ENCODE data around the gene PTH1R. TPM values are rescaled to one million over a fixed set of nuclear protein-coding genes. Genes with fewer than 3 reads are reported as not detected.

The PTH1R gene
- total RNA-seq, 1 donor from 2014 or later = not detected

DNA sequence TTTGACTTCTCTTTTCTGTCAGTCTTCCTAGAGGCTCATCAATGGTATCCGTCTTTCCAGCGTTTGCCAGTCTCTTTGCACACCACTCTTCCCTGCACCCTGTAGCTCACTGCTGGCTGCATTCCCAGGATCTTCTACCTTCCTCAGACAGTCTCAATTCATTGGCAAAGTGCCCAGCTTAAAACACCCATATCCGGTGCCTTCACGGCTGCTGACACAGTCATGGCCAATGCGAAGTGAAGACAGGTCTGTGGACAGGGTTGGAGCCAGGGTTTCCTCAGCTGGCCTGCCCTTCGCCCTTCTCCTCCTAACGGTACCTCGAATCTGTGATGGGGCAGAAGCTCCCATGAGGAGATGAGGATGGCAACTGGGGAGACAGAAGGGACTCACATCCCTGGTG lies 36.1 kb downstream of the PTH1R start:
- peaks cover 5% of the 10 kb centered on the region for H3K9me3 Mint-ChIP-seq
- intact Hi-C loops (cut with micrococcal nuclease) = loop anchor here (1.0 to 2.0 kb wide), 4 partner anchors 15 to 367 kb away; no protein-coding TSS in a partner anchor
- H3K4me1 Mint-ChIP-seq (ENCODE audit: low read depth) = peaks cover 41% of the 10 kb centered on the region
- no peak for DNase-seq (ENCODE audit: low spot score)
- H3K36me3 Mint-ChIP-seq (ENCODE audit: low read depth) = peaks cover 31% of the 10 kb centered on the region
- H3K27me3 Mint-ChIP-seq (ENCODE audit: insufficient read depth) = no peaks in the 10 kb centered on the region
- H3K27ac Mint-ChIP-seq = no peak overlapping the region
- H3K4me3 Mint-ChIP-seq = no peak overlapping the region

DNA sequence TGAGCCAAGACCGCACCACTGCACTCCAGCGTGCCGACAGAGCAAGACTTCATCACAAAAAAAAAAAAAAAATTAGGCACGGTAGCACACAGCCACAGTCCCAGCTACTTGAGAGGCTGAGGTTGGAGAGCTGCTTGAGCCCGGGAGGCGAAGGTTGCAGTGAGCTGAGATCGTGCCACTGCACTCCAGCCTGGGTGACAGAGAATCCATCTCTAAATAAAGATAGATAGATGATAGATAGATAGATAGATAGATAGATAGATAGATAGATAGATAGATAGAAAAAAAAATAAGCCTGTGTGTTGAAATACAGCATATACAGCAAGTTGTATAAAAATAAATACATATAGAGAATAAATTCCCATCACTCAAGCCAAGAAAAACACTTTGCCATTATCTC lies 37.3 kb downstream of the PTH1R start:
- Mint-ChIP-seq H3K9me3 (peaks cover 5% of the 10 kb centered on the region), H3K4me3 (no peak overlapping the region), H3K27me3 (ENCODE audit: insufficient read depth) (no peaks in the 10 kb centered on the region), H3K36me3 (ENCODE audit: low read depth) (peaks cover 39% of the 10 kb centered on the region), H3K27ac (peak overlapping the region; percentile 18), H3K4me1 (ENCODE audit: low read depth) (peaks cover 42% of the 10 kb centered on the region)
- intact Hi-C loops (cut with micrococcal nuclease) = loop anchor here (2.0 kb wide), 2 partner anchors 14 to 34 kb away; no protein-coding TSS in a partner anchor
- no peak for DNase-seq (ENCODE audit: low spot score)

DNA sequence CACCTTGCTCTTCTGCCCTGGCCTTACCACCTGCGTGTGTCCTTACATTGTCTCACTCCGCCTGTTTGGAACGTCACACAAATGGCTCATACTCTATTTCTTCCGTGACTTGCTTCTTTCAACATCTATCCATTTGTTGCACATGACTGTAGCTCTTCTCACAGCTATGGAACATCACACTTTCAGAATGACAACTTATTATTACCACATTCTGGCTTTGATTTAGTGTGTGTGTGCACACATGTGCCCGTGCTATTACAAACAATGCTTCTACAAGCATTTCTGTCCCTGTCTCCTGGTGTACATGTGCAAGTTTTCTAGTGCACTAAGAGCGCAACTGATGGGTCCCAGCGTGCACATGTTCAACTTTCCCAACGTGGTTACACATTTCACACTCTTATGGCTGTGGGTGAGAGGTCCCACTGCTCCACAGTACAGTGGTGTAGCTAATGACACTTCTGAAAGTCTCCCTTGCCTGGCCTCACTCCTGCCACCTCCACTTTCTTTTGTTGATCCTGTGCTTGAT lies 37.8 kb downstream of the PTH1R start:
- Mint-ChIP-seq H3K27me3 (ENCODE audit: insufficient read depth) (no peaks in the 10 kb centered on the region), H3K4me1 (ENCODE audit: low read depth) (peaks cover 42% of the 10 kb centered on the region), H3K27ac (peak overlapping the region; percentile 18), H3K4me3 (no peak overlapping the region), H3K36me3 (ENCODE audit: low read depth) (peaks cover 44% of the 10 kb centered on the region), H3K9me3 (peaks cover 5% of the 10 kb centered on the region)
- intact Hi-C loops (cut with micrococcal nuclease) = loop anchor here (2.0 kb wide), 2 partner anchors 13 to 33 kb away; no protein-coding TSS in a partner anchor
- DNase-seq (ENCODE audit: low spot score) = no peak

DNA sequence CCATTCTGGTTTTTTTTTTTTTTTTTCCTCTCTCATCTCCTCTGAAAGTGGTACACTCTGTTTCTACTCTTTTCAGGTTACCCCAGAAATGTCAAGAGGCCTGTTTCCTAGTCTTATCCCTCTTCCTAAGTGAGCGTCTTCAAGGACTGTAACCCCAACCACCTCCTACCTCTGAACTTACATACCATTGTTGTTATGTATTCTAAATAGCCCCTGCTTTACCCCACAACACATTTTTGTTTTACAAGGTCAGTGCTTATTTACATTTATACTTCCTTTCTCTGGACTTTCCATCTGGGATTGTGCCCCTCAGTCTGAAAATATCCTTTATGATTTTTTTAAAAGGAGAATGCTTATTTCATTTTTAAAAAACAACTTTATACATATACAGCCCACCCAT lies 38.8 kb downstream of the PTH1R start:
- H3K4me3 Mint-ChIP-seq = no peak overlapping the region
- DNase-seq (ENCODE audit: low spot score) = no peak
- peaks cover 42% of the 10 kb centered on the region for H3K4me1 Mint-ChIP-seq (ENCODE audit: low read depth)
- H3K27ac Mint-ChIP-seq = no peak overlapping the region
- no peaks in the 10 kb centered on the region for H3K27me3 Mint-ChIP-seq (ENCODE audit: insufficient read depth)
- H3K36me3 Mint-ChIP-seq (ENCODE audit: low read depth) = peaks cover 47% of the 10 kb centered on the region
- H3K9me3 Mint-ChIP-seq = peaks cover 5% of the 10 kb centered on the region
- intact Hi-C loops (cut with micrococcal nuclease) = no loop called here

DNA sequence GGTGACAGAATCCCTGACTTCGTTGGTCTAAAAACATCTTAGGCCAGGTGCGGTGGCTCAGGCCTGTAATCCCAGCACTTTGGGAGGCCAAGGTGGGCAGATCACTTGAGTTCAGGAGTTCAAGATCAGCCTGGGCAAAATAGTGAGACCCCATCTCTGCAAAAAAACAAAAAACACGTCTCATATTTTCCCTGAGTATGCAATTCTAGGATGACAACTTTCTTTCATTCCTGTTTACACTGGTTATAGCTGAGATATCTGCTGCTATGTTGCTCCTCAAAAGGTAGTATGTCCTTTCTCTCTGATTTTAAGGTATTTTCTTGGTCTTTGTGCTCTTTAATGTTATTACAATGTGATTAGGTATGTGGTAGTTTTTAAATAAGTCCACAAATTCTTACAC lies 39.3 kb downstream of the PTH1R start:
- peaks cover 49% of the 10 kb centered on the region for H3K36me3 Mint-ChIP-seq (ENCODE audit: low read depth)
- intact Hi-C loops (cut with micrococcal nuclease) = no loop called here
- DNase-seq (ENCODE audit: low spot score) = no peak
- peak overlapping the region; percentile 46 for H3K27ac Mint-ChIP-seq
- H3K9me3 Mint-ChIP-seq = peaks cover 5% of the 10 kb centered on the region
- no peak overlapping the region for H3K4me3 Mint-ChIP-seq
- peaks cover 42% of the 10 kb centered on the region for H3K4me1 Mint-ChIP-seq (ENCODE audit: low read depth)
- H3K27me3 Mint-ChIP-seq (ENCODE audit: insufficient read depth) = no peaks in the 10 kb centered on the region

DNA sequence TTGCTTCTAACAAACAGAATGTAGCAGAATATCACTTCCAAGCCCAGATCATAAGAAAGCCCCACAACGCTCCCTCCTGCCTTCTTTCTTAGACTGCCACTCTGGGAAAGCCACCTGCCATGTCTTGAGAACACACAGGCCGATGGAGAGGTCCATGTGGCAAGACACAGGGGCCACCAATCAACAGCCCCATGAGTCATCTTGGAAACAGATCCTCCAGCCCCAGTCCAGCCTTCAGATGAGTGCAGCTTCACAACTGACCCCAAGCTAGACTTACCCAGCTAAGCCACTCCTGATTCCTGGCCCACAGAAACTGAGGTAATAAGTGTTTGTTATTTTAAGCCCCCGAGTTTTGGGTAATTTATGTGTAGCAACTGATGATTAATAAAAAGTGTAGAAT lies 39.7 kb downstream of the PTH1R start:
- intact Hi-C loops (cut with micrococcal nuclease) = no loop called here
- no peak overlapping the region for H3K4me3 Mint-ChIP-seq
- H3K27ac Mint-ChIP-seq = peak overlapping the region; percentile 30
- no peak for DNase-seq (ENCODE audit: low spot score)
- H3K4me1 Mint-ChIP-seq (ENCODE audit: low read depth) = peaks cover 42% of the 10 kb centered on the region
- no peaks in the 10 kb centered on the region for H3K27me3 Mint-ChIP-seq (ENCODE audit: insufficient read depth)
- H3K9me3 Mint-ChIP-seq = peaks cover 5% of the 10 kb centered on the region
- H3K36me3 Mint-ChIP-seq (ENCODE audit: low read depth) = peaks cover 48% of the 10 kb centered on the region

DNA sequence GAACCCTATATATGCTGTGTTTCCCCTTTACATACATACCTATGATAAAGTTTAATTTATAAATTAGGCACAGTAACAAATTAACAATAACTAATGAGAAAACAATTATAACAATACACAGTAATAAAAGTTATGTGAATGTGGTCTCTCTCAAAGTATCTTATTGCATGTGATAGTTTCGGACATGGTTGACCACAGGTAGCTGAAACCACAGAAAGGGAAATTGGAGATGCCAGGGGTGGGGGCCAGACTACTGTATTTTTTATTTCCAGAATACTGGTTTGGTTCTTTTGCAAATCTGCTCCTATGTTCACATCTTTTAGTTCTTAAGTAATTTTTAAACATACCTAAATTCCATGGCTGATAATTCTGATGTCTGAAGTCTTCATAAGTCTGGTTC lies 40.7 kb downstream of the PTH1R start:
- peaks cover 5% of the 10 kb centered on the region for H3K9me3 Mint-ChIP-seq
- H3K4me3 Mint-ChIP-seq = no peak overlapping the region
- no peaks in the 10 kb centered on the region for H3K27me3 Mint-ChIP-seq (ENCODE audit: insufficient read depth)
- intact Hi-C loops (cut with micrococcal nuclease) = no loop called here
- H3K27ac Mint-ChIP-seq = no peak overlapping the region
- peaks cover 37% of the 10 kb centered on the region for H3K4me1 Mint-ChIP-seq (ENCODE audit: low read depth)
- H3K36me3 Mint-ChIP-seq (ENCODE audit: low read depth) = peaks cover 52% of the 10 kb centered on the region
- no peak for DNase-seq (ENCODE audit: low spot score)

DNA sequence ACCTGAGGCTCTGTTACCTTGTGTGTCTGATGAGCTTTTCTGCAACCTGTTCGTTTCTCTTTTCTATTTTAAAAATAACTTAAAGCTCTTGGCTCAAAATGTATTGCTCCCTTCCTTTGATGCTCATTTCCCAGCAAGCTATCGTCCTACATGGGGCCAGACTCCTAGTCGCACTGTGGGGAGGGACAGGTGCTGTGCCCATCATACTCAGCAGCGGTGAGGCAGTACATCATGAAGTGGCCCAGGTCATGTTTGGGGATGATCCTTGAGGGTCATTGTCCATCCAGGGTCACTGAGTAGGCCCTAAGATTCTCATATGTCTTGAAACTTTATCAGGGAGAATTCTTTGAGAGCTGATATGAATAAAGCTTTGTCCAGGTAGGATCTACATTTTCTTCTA lies 41.1 kb downstream of the PTH1R start:
- Mint-ChIP-seq H3K4me3 (no peak overlapping the region), H3K4me1 (ENCODE audit: low read depth) (peaks cover 32% of the 10 kb centered on the region), H3K36me3 (ENCODE audit: low read depth) (peaks cover 55% of the 10 kb centered on the region), H3K9me3 (peaks cover 5% of the 10 kb centered on the region), H3K27me3 (ENCODE audit: insufficient read depth) (no peaks in the 10 kb centered on the region), H3K27ac (no peak overlapping the region)
- intact Hi-C loops (cut with micrococcal nuclease) = no loop called here
- no peak for DNase-seq (ENCODE audit: low spot score)

DNA sequence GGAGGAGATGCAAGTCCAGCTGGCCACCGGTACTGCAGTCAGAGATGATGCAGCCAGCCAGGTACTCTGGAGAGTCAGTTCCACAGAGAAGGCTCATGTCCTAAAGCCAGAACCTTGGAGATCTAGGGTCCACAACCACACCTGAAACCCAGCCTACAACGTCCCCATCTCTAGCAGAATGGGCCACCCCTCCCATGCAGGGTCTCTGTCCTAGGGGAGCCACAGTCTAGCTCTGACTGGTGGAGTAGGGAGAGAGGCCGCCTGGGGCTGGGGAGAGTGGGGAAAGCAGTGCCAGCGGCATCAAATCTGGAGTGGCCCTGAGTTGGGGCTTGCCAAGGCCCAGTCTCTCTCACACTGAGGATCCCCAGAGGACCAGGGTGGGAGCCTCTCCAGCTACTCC lies 43.5 kb downstream of the PTH1R start:
- Mint-ChIP-seq H3K27ac (no peak overlapping the region), H3K9me3 (peaks cover 5% of the 10 kb centered on the region), H3K4me3 (no peak overlapping the region), H3K27me3 (ENCODE audit: insufficient read depth) (no peaks in the 10 kb centered on the region), H3K36me3 (ENCODE audit: low read depth) (peaks cover 58% of the 10 kb centered on the region), H3K4me1 (ENCODE audit: low read depth) (peaks cover 29% of the 10 kb centered on the region)
- intact Hi-C loops (cut with micrococcal nuclease) = loop anchor here (10.0 kb wide), 1 partner anchor 404 kb away; no protein-coding TSS in a partner anchor
- DNase-seq (ENCODE audit: low spot score) = no peak

DNA sequence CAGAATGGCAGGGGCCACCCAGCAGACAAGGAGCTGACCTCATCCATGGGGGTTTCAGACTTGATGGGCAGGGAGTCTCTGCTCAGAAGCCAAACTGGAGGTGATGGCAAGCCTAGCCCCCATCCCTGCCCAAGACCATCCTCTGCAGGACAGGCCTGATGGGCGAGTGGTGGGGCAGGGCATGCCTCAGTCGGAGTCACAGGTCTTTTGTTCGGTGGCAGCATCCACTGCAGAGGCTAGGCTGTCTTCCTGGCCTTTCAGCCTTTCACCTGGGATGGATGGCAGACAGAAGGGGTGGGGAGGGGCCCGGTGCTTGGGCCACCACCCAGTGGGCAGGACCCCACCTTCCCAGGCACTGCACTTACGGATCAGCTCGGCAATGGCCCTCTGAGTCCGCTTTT lies 44.4 kb downstream of the PTH1R start:
- H3K27me3 Mint-ChIP-seq (ENCODE audit: insufficient read depth) = no peaks in the 10 kb centered on the region
- intact Hi-C loops (cut with micrococcal nuclease) = loop anchor here (10.0 kb wide), 1 partner anchor 403 kb away; no protein-coding TSS in a partner anchor
- peaks cover 31% of the 10 kb centered on the region for H3K4me1 Mint-ChIP-seq (ENCODE audit: low read depth)
- H3K4me3 Mint-ChIP-seq = no peak overlapping the region
- peaks cover 56% of the 10 kb centered on the region for H3K36me3 Mint-ChIP-seq (ENCODE audit: low read depth)
- H3K9me3 Mint-ChIP-seq = peaks cover 5% of the 10 kb centered on the region
- no peak overlapping the region for H3K27ac Mint-ChIP-seq
- no peak for DNase-seq (ENCODE audit: low spot score)

DNA sequence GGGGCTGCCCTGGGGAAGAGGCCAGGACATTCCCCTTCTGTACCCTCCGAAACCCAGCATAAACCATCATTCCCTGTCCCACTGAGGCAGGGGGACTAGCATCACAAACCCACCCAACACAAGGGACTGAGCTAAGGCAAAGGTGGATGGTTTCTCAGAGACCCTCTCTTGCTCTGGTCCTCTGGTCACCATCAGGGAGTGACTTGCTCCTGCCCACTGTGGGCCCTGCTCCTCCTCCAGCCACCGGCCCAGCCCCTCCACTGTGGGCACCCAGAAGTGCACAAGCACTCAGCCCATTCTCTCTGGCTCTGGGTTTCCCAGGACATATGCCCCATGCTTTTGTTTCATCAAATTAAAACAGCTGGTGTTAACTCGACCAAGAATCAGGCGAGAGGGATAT lies 44.9 kb downstream of the PTH1R start:
- H3K4me1 Mint-ChIP-seq (ENCODE audit: low read depth) = peaks cover 34% of the 10 kb centered on the region
- H3K4me3 Mint-ChIP-seq = no peak overlapping the region
- intact Hi-C loops (cut with micrococcal nuclease) = loop anchor here (10.0 kb wide), 1 partner anchor 402 kb away; no protein-coding TSS in a partner anchor
- peaks cover 5% of the 10 kb centered on the region for H3K9me3 Mint-ChIP-seq
- H3K27ac Mint-ChIP-seq = no peak overlapping the region
- H3K36me3 Mint-ChIP-seq (ENCODE audit: low read depth) = peaks cover 55% of the 10 kb centered on the region
- H3K27me3 Mint-ChIP-seq (ENCODE audit: insufficient read depth) = no peaks in the 10 kb centered on the region
- no peak for DNase-seq (ENCODE audit: low spot score)

DNA sequence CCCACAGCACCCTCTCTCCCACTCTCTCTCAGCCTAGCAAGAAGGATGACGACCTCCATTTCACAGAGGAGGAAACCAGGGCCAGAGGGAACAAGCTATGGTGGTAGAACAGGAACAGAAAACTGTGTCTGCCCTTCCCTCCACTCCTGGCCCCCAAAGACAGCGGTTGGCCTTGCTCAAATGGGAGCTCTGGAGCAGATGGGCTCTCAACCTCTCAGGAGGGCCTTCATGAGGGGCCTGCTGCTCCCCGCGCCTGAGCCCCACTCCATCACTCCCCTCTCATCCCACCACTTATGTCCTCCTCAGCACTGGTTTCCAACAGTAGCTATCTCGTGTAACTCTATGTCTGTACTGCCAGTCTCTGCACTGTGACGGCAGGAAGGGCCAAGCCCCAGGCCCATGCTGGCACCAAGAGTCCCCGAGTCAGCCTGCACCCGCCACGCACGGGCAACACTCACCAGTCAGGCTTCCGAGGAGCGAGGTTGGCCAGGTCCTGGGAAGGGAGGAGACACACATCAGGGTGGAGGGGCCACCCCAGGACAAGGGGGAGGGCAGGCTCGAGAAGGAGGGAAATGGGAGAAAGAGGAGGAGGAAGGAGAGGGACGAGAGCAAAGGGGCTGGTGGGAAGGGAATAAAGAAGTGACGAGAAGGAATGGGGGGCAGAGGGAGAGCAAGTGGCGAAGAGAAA lies 45.5 kb downstream of the PTH1R start:
- H3K27me3 Mint-ChIP-seq (ENCODE audit: insufficient read depth) = no peaks in the 10 kb centered on the region
- peaks cover 51% of the 10 kb centered on the region for H3K36me3 Mint-ChIP-seq (ENCODE audit: low read depth)
- intact Hi-C loops (cut with micrococcal nuclease) = loop anchor here (10.0 kb wide), 1 partner anchor 402 kb away; no protein-coding TSS in a partner anchor
- H3K4me1 Mint-ChIP-seq (ENCODE audit: low read depth) = peaks cover 34% of the 10 kb centered on the region
- no peak for DNase-seq (ENCODE audit: low spot score)
- peak overlapping the region; percentile 63 for H3K27ac Mint-ChIP-seq
- peaks cover under 1% of the 10 kb centered on the region for H3K9me3 Mint-ChIP-seq
- no peak overlapping the region for H3K4me3 Mint-ChIP-seq

DNA sequence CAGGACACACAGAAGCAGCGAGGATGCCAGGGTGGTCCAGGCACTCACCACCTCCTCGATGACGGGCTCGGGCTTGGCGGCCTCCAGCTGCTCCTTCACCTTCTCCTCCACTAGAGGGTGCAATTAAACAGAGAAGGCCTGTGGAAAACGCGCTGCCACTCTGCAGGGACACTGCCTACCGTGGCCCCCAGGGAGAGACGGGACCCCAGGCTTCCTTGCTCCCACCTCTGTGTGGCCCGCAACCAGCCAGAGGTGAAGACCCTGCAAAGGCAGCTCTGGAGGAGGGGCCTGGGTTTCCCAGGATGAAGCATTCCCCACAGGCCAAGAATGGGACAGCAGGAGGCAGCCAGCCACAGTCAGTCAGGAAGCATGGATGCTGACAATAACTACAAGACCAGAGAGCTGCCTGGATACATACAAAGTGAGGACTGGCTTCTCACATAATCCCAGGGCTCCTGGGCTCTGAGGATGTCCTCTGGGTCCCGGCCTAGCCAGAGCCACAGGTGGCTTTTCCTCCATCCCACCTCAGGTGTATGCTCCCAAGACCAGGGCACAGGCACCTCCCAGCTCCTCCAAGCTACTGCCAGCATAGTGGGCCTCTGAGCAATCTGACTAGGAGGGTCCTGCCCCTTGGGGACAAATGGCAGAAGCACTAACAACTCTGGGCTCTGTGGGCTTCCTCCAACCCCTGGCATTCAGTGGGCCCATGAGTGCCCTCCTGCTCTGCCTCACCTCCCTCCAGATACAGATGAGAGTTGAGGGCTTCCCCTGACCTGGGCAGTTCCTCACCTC lies 46.2 kb downstream of the PTH1R start:
- Mint-ChIP-seq H3K27ac (peak overlapping the region; percentile 63), H3K36me3 (ENCODE audit: low read depth) (peaks cover 50% of the 10 kb centered on the region), H3K4me3 (no peak overlapping the region), H3K27me3 (ENCODE audit: insufficient read depth) (no peaks in the 10 kb centered on the region), H3K9me3 (peaks cover 6% of the 10 kb centered on the region), H3K4me1 (ENCODE audit: low read depth) (peaks cover 34% of the 10 kb centered on the region)
- DNase-seq (ENCODE audit: low spot score) = no peak
- intact Hi-C loops (cut with micrococcal nuclease) = loop anchor here (1.0 to 10.0 kb wide), 2 partner anchors 75 to 401 kb away; no protein-coding TSS in a partner anchor

All from activated T-helper 1 cell treated with anti-CD3 and anti-CD28 coated beads, Interleukin-12 subunit alpha, Interleukin-12 subunit beta, Interleukin-2, Interleukin-4 antibody, amounts not matched to agents 30 ng/mL and 10 ng/mL and 1 ng/mL, durations not matched to agents 14 hours and 24 hours and 36 hours (primary cell).